SH-SY5Y (cell line): ENCODE results near the gene TOP2B.

Experiments used
- GATA2 ChIP-seq: IDR thresholded peaks from 2 replicates; pipeline ENCODE4 v1.6.1; 2011; ENCODE audit warnings: mild to moderate bottlenecking, low read depth, low read length
- GATA3 ChIP-seq: IDR thresholded peaks from 2 replicates; pipeline ENCODE4 v1.6.1; 2011; ENCODE audit warnings: low read depth, mild to moderate bottlenecking, low read length, moderate library complexity

DNA sequence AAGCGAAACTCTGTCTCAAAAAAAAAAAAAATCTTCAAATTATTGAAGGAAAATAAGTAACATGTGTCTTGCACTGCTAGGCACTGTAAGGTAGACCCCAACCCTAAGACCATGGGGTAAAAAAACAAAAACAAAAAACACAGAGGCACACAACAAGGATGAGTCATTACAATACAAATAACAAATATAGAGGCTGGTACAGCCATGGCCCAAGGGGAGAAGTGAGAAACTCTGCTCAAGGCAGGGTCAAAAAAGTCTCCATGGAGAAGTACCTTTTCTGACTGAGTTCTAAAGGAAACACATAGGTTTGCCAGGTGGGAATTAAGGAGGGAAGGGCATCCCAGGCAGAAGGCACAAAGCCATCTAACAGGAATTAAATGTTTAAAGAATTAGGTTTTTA, 54.5 kb downstream of the TOP2B start:
- no peak for TF ChIP-seq GATA2
- TF ChIP-seq GATA3: no peak
